Fibroblast of skin of scalp (primary cell): ENCODE data around the gene PDHX.
"Not testable (repeated sequence)": the region's sequence is repeated elsewhere in the genome, so short reads cannot be mapped to it uniquely, and the experiment has no call there.

ENCODE experiments used
- DNase-seq: peaks from one replicate; pipeline ENCODE4 v3.0.0-alpha.2; 2013

Gene PDHX

DNA sequence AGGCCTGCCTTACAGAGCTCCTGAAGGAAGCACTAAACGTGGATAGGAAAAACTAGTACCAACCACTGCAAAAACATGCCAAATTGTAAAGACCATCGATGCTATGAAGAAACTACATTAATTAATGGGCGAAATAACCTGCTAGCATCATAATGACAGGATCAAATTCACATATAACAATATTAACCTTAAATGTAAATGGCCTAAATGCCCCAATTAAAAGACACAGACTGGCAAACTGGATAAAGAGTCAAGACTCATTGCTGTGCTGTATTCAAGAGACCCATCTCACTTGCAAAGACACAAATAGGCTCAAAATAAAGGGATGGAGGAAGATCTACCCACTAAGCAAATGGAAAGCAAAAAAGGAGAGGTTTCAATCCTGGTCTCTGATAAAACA is 107.5 kb downstream of the PDHX start:
- not testable (repeated sequence) for DNase-seq

DNA sequence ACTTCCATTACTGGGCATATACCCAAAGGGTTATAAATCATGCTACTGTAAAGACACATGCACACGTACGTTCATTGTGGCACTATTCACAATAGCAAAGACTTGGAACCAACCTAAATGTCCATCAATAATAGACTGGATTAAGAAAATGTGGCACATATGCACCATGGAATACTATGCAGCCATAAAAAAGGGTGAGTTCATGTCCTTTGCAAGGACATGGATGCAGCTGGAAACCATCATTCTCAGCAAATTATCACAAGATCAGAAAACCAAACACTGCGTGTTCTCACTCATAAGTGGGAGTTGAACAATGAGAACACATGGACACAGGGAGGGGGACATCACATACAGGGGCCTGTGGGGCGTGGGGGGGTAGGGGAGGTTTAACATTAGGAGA is 111.6 kb downstream of the PDHX start:
- DNase-seq, result not testable (repeated sequence)

DNA sequence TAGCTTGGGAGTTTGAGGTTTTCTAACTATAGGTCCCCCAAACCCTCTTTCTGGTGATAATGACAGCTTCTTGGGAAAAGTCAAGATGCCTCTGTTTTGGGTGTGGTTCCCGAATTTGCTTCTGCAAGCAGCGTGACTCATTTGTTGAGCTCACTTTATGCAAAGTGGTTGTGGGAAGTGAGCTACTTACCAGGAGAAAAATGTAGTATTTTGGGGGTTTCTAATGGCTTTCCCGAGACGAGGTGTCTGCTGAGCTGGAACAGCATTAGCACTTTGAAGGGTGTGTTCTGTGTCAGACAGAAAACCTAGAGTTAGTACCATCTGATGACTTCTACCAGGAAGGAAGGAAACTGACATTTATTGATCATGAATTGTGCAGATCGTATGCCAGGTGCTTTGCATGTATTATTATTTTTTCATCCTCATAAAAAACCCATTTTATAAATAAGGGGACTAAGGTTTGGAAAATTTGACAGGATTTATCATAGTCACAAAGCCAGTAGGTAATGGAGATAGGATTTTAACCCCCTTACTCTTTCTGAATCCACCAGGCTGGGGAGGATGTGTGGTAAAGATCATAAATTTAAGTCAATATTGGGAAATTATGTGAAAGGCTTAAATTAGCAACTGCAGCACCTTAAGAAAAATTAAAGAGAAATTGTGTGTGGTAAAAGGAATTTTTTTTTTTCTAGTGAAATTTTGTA is 113.7 kb downstream of the PDHX start:
- DNase-seq, result peak; percentile 65

DNA sequence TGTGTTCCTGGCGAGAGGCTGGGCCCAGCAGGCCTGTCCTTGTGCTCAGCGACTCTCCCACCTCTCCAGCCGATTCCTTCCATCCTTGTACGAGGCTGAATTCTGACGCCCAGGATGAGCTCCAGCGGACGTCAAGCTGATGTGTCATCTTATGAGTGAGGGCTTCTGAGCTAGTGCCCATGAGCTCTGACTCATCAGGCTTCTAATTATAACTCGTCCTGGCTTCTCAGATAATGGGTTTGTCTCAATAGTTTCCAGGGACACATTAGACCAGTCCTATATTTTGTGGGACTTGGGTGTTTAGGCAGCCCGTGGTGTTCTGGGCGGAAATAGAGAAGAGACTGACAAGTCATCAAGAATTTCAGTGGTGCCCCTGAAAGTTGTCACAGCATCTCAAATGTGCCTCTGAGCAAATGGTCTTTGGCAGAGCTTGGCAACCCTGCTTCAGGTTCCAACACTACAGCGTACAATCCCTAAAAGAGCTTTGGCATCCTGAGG is 114.3 kb downstream of the PDHX start:
- DNase-seq, result peak; percentile 93

DNA sequence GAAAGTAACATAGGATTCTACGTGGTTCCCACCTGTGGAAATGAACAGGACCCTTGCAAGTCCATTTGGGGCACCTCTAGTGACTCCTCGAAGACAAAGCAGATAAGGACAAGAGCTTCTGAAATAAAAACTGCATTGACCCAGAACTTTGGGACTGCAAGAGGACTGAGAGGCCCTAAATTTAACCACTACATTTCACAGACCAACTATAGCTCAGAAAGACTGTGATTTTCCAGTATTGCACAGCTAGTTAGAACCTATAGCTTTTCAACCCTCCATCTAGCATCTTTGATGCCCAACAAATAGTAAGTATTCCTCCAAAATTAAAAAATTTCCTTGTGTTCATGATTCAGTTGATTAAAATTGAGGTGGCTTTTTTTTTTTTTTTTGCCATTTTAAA is 114.9 kb downstream of the PDHX start:
- no peak for DNase-seq

DNA sequence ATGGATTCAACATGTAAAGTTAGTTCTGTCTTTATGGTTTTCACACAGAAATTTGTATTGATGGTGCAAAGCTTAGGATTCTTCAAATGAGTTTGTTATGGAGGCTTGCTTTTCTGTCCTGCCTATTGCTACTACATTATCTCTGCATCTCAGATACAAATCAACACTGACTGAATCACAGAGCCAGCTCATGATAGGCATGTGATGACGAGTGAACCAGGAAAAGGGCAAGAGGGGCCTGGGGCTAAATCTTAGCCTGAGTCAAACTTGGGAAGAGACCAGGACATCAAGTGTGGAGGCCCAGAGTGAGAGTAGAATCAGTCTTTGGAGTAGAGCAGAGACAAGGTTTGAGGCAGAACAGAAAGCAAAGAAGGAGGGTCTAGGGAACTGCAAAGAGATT is 115.4 kb downstream of the PDHX start:
- DNase-seq, result peak; percentile 33

DNA sequence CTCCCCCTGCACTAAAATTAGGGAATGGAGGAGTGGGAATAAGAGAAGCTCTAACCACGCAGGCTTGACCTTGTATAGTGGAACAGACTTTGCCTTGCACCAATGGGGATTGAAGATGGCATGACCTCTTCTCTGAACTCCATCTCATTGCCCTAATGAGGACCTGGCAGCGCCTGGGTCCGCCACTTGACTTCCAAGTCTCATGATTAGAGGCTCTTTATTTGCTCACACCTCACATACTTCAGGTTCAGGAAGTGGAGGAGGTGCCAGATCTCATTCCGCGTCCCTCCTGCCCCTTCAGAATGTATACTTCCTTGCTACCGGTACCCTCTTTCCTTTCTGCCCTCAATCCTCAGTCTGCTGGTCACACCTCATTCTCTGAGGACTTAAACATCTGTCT is 116.6 kb downstream of the PDHX start:
- no peak for DNase-seq

DNA sequence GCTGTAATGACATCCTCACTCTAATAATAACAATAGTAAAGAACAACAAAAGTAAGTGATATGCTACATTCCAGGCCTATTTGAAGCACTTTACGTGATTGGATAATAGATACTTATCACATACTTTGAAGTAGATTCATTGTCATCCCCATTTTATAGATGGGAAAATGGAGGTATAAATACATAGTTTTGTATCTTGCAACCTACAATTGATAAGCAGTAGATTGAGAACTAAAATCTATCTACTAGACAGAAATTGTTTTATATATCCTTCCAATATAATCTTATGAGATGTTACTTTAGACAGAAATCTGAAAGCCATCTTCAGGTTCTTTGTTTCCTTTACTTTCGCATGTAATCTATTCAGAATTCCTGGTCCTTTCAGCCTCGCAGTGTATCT is 118.0 kb downstream of the PDHX start:
- DNase-seq, result no peak

DNA sequence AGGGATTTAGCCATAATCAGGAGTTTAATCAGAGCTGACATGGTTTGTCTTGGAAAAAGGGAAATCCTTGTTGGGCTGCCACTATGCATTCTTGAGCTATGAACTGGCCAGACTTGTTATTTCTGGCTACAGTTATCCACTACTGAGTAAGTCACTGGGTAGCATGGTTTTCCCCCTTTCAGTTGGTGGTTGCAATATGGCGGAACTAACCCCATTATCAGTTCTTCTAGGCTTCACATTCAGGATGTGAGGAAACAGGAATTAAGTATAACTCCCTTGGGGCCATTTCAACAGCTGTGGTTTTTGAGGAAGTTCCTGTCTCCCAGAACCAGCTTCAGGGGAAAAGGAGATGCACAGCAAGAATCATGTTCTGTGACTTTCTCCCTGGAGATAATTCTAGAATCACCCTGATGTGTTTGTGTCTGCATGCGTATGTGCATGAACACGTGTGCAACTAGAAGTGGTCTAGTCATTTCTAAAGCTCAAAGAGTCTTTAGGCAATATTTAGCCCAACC is 119.5 kb downstream of the PDHX start:
- peak; percentile 98 for DNase-seq

DNA sequence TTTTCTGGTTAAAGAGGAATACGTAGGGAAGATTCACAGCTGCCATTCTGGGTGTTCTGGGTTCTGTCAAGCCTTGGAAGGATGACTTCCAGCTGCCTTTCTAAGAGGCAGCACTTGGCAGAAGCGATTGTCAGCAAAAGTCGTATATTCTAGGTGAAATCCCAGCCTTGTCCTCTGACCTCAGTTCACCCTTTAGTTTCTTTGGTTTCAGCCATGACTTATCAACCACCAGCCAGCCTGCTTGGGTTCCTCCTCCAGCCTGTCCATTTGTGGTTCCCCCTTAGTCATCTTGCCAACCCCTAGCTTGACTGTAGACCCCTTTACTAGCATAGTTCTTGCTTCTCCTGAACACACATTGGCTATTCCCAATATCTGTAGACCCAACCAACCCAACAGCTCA is 120.2 kb downstream of the PDHX start:
- DNase-seq, result no peak

DNA sequence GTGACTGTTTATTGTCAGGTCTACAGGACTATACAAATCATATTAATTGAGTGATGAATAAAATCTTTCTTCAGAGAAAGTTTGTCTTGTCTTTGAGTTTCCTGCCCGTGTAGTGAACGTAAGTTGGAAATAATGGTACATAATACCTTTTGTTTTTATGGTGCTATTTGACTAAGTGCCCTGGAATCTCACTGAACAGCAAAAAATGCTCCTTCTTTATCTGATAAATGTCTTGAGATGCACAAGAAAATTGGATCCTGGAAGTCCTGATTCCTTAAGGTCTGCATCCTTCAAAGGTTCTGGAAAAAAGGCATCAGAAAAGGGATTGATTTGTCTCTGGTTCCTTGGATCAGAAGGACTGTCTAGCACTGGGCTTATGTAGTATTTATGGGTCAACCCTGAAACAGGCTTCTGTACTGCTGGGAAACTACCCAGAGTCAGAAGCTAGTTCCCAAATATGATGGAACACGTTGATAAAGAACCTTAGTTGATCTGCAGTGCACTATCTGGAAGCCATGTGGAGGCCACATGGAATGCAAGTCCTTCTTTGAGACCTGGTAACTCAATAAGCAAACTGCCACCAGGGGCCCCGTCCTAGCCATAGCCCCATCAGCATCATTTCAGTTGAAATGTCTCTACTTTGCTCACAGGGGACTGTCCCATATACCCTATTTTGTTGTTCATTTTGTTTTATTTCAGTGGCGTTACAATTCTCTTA is 122.0 kb downstream of the PDHX start:
- DNase-seq, result no peak

DNA sequence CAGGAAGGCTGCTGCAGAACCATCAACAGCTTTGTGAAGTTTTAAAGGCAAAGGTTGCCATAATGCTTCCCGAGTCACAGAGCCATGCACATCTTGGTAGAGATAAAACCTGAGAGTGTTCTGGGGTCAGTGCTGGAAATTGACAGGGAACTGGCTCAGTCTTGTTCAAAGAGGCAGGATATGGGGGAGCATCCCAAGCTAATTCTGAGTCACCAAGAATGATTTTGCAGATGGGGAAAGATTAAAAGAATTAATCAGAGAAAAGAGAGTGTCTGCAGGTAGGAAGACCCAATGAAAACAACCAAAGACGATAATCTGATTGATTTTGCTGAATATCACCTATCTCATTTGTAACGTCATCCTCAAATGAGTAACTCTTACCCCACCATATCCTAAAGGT is 122.7 kb downstream of the PDHX start:
- DNase-seq, result no peak

DNA sequence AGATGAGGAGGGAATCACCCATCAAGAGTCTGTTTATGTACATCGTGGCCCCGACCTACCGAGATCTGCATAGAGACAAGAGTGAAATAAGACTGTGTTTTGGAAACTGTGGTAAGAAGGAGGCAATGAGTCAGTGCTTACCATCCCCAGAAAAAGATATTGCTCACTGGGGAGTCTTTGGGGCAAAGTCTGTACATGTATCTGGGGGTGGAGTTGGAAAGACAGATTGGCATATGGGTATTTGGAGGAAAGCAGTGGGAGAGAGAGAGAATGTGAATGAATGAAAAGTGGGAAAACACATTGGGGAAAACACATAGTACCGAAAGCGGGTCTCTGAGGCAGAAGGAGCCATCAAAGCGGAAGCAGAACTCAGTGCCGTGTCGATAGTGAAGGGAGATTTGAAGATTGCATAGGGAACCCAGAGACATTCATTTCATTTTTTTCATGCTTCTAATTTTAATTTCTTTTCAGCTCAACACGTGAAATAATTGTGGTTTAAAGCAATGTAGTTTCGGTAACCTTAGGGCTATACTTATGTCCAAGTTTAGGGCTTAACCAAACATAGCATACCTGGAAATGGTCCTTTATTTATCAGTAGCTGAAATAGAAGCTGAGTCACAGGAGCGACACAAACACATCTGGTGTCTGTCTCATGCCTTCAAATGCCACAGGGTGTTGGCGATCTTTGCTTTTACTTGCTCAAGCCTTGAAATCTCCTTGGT is 124.0 kb downstream of the PDHX start:
- peak; percentile 78 for DNase-seq

DNA sequence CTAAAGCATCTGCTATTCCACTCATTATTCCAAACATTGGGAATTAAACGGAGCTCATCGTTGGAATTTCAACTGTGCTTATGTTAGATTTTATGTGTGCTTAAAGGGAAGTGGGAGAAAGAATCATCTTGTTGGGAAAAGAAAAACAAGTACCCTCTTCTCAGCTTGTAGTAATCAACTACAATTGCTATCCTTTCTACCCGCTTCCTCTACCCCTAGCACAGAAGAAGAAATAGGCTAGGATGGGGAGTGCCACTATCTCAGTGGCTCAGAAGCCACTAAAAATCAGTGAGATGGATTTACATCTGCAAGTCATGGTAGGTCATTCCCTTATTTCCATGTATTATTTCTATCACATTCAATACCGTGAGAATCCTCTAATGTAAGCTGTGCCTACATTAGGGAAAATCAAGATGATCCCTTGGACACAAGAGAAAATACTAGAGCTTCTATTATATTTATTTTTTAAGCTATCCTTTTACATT is 124.7 kb downstream of the PDHX start:
- no peak for DNase-seq

DNA sequence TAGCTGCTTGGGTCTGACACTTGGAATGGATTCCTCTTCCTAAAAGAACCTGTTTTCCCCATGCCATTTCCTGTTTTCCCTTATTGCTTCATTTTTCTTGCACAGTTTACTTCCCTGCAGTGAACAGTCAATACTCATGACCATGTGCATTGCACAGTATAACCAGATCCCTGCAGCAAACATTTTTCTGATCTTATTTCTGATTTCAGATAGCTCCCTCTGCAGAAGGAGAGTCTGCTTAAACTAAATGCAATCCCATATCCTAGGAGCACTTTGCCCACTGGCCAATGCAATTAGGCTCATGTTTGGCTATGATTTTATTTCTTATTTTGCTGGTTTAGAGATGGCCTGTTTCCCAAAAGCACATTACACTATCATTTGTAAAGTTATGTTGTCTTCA is 125.8 kb downstream of the PDHX start:
- DNase-seq, result no peak

DNA sequence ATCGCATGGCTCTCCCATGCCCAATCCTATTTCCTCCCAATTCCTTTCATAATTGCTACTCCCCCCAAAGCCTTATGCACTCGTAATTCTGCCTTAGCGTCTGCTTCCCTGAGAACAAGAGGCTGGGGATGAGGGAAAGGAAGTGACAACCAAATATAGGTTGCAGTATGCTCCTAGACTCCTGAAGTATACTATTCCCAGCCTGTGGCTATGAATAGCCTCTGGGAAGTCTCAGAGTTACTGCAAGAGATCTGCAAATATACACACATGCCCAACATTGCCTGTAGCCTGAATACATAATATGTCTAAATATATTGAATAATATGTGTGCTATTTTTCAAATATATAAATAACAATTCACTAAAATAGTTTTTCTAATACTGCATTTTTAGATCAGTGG is 126.5 kb downstream of the PDHX start:
- DNase-seq, result no peak

DNA sequence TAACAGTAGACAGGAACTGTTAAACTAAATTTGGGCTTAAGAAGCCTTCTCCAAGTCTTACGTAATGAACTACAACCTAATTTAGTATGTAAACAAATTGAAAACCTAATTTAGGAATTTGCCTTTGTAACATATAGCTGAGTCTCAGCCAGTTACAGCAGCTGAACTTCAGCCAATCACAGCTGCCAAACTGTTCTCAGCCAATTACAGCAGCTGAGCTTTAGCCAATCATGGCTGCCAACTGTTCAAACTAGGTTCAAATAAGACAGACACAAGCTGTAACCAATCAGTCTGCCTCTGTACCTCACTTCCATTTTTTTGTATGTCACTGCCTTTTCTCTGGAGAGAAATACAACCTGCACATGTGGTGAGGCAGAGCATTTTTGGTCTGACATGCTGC is 127.5 kb downstream of the PDHX start:
- DNase-seq, result no peak

DNA sequence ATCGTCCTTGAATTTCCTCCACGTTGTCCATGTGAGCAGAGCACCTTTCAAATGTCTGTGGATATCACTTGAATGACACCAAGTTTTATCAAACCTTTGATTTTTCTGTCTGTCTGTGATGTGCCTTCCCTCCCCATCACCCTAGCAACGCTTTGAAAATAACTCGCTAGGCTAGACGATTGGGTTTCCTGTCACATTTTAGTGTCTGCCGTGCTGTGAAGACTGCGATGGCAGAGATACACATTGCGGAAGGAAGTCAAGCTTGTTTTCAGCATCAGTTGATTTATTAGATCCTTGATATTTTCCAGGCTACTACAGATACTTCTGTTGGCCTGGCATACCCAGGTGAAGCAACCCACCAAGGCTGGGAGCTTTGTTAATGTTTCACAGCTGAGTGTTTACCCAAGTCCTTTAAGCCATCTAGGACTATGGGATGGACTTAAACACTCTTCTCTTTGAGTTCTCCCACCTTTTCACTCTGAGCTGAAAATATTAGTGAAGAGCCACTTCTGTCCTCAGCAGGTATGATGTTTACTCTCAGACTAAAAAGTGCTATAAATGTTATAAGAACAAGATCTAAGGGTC is 128.9 kb downstream of the PDHX start:
- DNase-seq, result no peak
